HS-27A (cell line): ENCODE measurements around the gene SORCS2.

Source experiments
- DNase-seq: peaks from one replicate; pipeline ENCODE4 v3.0.0-alpha.2; 2012; ENCODE audit warnings: low read depth, missing footprints

Gene SORCS2

DNA sequence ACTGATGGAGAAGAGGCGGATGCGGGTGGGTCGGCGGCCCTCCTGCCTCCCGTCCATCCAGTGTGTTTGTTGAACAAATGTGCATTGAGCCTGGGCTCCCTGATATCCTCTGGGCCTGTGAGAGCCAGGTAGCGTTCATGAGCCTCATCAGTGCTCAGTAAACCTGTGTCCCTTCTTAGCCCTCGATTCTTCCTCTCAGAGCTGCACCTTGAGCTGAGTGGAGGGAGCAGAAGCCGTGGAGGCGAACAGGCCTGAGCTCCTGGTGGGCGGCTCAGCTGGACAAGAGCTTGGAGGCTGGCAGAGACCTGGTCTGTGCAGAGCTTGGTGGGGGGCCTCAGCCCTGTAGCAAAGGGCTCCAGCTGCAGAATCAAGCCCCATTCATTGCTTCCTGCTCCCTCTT is 112.1 kb downstream of the SORCS2 start:
- DNase-seq: no peak

DNA sequence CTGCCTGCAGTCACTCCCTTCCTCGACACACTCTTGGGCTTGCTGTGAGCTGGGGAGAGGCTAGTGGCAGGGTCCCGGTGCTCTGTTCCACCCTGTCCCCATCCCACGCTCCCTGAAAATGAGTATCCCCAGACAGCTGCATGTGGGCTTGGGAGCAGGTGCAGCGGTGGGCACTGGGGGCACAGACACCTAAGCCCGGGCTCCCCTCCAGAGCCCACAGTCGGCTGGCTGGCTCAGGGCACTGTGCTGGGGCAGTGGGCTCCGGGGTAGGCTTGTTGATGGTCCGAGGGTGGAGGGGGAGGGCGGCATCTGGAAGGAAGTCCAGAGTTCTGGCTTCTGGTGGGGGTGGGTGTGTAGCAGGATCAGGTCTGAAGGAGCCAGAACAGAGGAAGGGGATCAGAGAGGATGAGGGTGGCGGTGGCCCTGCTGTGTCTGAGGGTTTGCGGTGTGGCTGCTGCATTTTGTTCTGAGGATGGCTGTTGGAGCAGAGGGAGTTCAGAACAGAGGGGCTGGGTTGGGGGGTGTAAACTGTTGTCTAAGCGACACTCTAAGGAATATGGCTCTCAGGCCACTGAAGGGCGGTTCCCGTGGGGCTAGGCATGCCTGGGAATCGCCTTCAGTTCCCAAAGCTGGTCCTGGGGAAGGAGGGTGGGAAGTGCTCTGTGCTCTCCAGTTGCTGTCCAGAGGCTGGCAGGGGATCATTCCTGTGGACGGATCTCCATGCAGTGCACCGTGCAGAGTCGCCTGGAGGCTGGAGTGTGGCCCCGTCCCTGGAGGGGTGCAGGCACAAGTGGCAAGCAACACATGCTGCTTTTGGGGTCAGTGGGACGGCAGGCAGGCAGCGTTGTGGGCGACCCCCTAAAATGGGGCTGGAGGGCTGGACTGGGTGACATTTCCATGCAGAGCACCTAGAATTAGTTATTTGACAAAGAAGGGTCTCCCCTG is 114.0 kb downstream of the SORCS2 start:
- no peak for DNase-seq

DNA sequence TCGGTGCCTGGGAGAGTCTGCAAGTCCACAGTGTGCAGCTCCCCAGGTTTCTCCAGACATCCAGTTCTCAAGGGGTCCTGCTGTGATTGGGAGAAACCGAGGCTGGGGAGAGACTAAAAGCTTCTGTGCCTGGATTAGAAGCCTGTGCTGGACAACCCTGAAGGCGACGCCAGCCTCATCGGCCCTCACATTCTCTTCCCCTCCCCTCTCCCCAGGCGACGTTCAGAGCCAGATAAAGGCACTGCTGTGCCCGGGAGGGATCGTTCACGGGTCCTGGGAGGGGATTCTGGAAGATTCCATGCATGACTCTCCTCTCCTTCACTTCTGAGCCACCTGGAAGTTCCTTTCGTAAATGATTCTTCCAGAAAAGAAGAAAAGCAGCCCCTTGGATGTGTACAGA is 114.6 kb downstream of the SORCS2 start:
- no peak for DNase-seq

DNA sequence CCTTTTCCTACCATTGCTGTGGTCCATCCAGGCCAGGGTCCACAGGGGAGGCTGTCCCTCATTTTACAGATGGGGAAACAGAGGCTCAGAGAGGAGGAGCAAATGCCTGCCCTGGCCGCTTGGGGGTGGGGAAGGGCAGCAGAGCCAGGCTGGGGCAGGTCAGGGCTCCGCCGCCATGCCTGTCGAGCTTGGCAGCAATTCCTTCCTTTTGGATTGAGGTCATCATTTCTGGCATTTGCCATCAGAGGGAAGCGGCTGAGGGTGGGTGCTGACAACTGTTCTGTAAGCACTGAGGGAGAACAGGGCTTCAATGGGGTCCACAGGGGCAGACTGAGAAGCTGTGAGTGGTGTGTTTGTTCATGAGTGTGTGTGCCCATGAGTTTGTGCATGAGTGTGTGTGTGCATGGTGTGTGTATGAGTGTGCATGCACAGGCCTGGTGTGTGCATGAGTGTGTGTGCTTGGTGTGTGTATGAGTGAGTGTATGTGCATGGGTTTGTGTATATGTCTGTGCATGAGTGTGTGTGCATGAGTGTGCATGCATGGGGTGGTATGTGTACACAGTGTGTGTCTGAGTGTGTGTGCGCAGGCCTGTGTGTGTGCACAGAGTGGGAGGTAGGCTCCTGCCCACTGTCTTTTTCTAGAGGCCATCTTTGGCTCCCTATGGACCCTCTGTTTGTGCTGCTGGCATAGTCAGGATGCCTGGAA is 115.2 kb downstream of the SORCS2 start:
- no peak for DNase-seq

DNA sequence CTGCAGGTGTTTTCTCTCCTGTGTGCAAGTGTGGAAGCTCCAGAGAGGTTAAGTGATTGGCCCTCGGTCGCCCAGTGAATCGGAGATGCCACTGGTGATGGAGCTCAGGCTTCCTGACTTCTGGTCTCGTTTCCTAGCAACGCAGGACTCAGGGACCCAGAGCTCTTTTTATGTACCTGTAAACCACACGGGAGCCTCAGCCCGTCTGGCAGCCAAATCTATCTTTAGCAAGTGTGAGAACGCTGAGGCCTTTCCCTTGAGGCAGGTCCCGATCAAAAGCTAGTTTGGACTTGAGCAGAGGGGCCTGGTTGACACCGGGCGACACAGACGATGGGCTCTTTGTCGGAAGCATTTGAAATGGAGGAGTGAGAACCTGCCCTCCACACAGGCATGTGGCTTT is 116.8 kb downstream of the SORCS2 start:
- no peak for DNase-seq

DNA sequence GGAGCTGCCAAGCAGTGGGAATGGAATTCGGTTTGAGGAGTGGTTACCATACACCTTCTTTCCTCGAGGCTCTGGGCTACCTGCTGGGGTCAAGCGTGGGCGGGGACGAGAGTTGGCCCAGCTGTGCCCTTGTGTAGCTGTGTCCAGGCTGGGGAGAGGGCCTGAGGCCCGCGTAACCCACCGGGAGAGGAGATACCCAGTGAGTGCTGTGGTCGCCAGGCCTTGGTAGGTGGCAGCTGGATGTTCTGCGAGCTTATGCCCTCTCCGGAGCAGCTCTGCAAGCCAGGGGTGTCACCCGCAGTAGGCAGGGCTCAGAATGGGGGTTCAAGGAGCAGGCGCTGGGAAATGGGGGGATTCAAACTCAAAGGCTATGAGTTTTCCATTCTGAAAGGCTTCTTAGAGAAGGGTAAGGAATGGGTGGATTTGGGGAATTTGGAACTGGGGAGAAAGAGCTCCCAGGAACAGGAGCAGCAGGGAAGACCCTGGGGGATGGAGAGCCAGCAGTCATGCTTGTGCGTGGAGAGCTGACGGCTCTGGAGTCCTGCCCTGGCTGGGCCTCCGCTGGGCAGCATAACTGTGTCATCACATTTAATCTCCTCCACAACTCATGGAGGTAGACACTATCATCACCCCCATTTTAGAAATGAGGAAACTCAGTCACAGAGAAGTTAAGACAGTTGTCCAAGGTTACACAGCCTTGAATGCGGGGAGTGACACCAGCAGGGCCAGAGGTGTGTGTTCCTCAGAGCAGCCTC is 117.5 kb downstream of the SORCS2 start:
- DNase-seq: no peak

DNA sequence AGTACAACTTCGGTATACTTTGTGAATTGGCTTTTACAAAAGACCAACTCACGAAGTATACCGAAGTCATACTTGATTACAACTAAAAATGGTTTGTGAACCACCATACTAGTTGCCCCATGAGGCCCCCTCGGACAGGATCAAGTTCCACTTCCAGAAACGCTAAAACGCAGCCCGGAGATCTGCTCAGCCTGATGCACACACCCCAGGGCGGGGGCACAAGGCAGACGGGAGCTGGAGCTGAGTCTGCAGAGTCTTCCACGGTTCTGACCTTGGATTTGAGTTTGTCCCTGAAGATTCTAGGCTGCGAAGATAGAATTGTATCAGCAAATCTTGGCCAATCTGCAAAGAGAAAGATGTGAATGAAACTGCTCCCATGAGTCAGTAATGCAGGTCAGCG is 118.1 kb downstream of the SORCS2 start:
- DNase-seq: no peak

DNA sequence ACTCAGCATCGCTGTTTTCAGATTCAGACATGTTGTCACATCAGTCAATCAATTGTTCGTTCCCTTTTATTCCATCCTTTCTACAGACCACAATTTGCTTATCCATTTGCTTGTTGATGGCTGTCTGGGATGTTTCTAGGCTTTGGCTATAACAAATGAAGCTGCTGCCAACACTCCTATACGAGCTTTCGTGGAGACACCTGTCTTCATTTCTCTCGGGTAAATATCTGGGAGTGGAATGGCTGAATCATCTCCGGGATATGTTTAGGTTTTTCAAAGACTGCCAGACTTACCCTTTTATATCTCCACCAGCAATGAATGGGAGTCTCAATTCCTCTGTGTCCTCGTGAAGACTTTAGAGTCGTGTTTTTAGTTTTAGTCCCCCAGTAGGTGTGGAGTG is 118.9 kb downstream of the SORCS2 start:
- DNase-seq: no peak

DNA sequence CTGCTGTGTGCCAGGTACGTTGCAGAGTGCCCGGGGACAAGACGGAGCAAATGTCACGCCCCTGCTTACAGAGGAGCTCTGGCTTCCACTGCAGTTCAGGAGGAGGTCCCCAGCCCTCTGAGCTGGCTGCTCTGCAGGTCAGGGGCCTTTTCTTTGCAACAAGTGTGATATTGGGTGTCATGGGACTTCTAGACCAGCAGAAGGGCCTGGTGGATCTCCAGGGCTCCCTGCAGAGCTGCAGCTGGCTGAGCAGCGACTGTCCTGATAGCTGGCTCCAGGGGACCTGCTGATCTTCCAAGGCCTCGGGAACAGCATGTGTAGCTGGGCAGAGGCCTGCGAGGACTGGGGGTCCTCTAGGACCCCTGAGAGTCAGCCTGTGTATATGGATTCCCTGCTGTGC is 120.4 kb downstream of the SORCS2 start:
- DNase-seq: no peak

DNA sequence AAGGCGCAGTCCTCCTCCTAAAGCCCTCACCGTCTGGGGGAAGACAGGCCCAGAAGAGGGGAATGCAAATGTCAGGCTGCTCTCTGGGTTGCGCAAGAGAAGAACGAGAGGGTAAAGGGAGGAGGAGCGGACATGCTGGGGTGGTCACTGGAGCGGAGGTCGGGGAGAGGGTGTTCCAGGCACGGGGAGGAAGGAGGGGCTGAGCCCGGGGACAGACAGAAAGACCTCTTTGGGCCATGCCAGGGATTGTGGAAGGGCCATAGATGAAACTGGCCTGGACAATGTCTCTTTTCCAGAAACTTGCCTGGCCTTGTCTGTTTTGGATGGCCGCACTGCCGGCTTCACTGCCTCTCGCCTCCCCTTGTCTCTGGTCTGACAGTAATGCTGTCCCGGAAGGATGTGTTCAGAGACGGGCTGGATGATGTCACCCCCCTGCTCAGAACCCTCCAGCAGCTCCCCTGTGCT is 121.0 kb downstream of the SORCS2 start:
- no peak for DNase-seq

DNA sequence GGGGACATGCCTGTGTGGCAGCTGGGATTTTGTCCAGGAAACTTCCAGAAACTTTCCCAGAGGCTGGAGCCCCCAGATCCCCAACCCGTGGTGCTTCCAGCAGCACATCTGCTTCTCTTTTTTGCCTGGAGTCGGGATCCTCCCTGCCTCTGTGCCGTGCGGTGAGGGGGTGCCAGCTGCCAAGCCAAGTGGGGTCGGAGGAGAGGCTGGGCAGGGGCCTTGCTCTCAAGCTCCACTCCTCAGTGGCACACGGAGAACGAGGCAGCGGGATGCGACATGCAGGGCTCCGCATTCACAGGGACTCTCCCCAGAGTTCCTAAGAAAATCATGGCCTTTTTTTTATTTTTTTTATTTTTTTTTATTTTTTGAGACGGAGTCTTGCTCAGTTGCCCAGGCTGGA is 121.7 kb downstream of the SORCS2 start:
- DNase-seq: no peak

DNA sequence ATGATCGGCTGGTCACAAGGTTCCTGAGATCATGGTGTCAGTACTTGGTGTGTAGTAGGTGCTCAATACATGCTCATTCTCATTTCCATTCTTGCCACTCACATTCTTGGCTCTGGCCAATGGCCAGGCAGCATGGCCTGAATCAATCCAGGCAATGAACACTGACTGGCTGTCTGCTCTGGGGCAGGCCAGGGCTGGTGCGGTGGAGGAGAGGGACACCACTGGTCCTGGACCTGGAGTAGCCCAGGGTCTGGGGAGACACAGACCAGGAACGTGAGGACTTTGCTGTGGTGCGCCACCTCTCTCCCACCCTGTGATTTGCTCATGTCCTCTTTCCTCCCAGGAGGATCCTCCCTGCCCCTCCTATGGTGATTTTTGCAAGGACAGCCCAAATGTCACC is 122.9 kb downstream of the SORCS2 start:
- DNase-seq: no peak

DNA sequence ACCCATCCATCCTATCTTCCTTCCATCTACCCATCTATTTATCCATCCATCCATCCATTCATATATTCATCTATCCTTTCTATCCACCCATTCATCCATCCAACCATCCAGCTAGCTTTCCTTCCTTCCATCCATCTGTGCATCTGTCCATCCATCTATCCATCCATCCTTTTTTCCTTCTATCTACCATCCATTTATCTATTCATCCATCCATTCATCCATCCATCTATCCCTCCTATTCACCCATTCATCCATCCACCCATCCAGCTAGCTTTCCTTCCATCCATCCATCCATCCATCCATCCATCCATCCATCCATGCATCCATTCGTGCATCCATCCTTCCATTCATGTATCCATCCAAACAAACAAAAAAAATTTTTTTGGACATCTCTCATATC is 123.6 kb downstream of the SORCS2 start:
- DNase-seq: no peak

DNA sequence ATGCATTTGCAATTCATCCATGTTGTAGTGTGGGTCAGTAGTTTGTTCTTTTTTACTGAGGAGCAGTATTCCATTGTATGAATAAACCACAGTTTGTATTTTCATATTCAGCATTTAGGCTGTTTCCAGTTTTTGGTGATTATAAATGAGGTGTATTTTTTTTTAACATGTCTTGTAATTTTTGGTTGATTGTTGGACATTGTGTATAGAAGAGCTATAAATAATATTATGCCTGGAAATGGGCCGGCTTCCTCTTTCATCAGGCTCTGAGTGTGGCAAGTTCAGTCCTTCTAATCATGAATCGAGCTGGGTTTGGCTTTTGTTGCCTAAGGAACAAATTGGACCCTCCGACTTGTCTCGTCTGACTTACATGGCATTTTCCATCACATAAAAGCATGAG is 126.7 kb downstream of the SORCS2 start:
- DNase-seq: no peak

DNA sequence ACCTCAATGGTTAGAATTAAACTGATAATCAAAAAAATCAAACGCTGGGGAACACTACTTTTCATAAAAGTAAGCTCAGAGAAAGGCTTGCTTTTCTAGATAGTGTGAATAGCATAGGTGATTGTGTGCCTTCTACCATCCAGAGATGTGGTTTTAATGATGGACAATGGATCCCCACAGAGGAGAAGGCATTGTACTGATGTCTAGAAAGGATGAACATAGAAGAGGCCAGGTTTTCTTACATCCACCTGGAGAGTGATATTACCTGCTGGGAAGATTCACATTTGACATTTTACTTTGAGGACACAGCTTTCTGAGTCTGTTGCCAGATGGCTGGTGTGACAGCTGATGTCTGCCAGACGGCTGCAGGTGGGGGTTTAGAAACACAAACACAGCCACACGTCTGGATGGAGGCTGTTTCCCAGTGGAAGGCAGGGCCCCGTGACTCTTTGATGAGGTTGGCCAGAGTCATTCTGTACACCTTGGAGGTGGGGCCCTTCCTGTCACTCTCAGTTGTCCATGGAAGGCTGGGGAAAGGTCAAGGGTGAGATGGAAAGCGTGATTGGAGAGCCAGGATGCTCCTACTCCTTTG is 128.0 kb downstream of the SORCS2 start:
- DNase-seq: no peak

DNA sequence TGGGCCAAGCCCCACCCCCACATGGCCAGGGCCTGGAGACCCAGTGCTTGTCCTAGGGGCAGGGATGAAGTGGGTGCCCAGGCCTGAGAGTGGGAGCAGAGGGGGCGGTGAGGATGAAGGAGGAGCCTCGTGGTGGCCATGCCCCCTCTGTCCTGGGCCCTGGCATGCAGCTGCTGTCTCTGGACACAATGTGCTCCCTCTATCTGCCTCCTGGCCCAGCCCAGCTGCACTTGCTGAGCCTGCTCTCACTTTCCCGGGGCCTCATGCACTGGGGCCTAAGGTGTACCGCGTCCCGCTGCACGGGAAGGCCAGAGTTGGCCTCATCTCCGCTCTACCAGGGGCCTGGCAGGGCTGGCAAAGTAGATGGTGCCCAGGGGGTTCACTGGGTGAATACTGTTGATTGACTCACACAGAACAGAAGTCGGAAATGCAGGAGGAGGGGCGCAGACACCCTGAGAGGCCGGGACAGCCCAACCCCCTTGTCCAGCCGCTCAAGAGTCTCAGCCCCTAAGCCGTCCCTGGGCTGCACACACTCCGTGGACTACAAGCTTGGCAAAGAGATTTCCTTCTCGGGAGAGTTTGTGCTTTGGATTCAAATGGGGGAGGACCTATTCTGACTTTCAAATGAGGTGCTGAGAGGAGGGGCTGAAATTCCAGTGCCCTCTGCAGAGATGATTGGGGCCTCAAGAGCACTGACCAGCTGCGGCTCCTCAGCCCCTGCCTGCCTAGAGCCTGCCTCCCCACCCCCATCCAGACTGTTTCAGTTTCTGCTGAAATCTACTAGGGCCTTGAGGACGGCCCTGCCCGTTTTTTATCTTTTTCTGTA is 130.0 kb downstream of the SORCS2 start:
- DNase-seq: no peak

DNA sequence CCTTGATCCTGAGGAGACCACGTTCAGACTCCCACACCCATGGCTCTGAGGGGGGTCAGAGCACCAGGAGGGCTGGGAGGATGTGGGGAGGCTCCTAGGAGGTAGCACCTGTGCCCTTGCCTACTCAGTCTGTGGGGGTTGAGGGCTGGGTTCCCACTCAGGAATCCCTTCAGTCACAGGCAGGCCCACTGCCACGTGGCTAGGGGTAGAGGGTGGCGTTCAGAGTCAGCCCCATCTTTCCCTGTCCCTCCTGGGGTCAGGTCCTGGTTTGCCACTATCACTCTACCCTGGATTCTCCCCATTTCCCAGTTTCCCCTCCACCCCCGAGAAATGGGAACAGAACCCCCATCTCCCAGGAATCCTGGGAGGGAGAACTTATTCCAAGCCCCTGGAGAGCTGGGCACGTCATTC is 131.1 kb downstream of the SORCS2 start:
- DNase-seq: no peak

DNA sequence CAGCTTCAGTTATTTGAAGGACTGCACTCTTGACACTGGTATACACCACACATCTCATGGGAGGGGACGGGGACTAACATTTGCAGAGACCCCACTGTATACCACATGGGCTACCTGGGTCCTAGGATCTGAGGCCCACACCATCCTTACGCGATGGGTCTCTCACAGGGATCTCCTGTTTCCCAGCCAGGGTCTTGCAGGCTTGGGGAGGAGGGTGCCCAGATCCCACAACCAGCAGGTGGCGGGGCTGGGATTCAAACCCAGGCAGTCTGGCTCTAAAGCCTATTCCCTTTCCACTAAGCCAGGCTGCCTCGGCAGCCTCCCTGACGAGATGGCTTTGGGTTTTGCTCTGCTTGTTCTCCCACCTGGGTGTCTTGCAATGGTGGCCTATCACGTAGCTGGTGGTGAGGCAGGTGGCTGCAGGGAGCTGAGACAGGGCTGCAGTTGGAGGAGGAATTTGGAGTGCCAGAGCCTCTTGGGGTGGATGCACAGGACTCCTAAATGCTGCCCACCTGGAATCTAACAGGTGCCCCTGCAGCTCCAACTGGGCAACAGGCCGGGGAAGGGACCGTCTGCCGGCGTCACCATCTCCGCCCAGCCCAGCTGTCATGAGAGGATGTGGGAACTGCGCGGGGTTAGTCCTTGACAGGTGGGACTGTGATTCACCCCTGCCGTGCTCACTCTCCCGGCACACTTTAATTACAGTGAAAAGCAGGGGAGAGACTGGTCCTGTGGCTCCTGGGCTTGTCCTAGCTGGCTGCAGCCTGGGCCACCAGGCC is 131.7 kb downstream of the SORCS2 start:
- DNase-seq: no peak

DNA sequence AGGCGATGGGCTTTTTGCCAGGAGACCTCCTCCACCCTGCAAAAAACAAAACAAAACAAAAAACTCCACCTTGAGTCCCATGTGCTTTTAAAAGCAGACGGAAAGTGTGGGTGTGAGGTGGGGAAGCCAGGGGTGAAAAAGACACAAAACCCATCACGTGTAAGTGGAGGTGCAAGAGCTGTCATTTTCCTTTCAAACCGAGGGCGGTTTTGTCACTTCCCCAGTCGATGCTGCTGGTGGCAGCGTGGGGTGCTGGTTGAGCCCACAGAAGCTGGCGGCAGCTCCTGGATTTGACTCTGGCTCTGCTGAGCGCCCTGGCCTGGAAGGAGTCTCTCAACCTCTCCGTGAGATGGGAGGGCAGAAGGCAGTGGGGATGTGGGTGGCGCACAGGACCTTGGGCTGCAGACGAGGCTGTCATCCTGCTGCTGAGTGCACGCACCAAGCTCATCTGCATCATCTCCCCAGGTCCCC is 132.3 kb downstream of the SORCS2 start:
- no peak for DNase-seq

DNA sequence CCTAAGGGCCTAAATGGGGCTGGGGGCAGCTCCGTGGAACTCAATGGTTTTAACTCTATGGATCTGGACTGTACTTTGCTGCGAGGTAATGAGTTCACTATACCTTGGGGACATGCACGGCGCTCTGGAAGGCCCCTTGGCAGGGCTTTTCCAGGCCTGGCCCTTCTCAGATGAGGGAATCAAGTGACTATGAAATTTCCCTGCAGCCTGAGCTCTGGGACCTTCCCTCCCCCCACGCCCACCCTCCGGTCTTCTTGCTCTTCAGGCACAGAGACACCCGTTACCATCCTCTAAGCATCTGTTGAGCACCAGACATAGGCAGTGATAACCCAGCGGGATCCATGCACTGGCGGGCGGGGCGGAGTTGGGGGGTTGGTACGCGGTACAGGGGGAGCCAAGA is 133.2 kb downstream of the SORCS2 start:
- no peak for DNase-seq
